Hematopoietic multipotent progenitor cell treated with erythropoietin and hydrocortisone succinate and interleukin-3 and kit ligand, for 17 days (in vitro differentiated cells): ENCODE measurements around the gene TMEM139.

ENCODE experiments used
- DNase-seq: peaks from one replicate; pipeline ENCODE4 v3.0.0-alpha.2; 2015; ENCODE audit warnings: low spot score

TMEM139 gene

DNA sequence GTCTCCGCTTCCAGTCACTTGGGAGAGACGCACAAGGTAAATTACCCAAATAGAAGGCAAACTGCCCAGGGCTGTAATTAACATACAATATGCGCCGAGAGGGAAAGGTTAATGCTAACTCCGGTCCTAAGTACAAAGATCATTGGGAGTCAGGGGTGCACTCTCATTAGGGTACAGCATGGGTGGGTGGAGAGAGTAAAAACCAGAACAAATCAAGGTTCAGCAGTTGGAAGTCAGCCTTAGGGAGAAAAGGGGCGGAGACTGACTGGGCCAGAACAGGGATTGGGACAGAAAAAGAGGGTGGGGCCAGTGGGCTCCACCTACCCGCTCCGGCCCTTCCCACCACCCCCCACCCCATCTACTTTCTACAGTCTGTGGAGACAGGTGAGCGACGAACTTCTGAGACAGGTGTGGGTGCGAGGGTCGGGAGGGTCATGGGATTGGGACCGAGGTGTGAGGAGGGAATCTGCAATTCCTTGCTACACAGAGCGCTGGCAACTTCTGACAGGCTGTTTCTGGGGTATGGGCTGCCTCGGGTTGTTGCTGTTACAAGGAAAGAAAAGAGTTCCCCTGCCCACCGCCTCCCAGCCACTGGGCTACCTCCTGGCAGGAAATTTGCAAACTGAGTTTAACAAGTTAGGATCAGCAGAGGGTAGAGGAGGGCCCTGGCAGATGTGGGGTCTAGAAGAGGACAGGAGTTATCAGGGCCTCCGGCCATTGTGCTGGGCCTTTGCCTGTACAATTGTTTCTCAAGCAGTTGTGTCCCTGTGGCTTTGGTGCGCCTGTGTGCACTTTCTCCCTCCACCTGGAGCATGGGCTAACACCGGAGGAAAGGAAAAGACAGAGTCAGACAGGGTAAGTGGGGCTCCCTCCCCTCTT lies at the start of gene TMEM139:
TSS of gene TMEM139 (plus strand) at position 368 of the 879 bp plus-strand sequence. CDS start 1,000 bp downstream, outside the sequence.
- DNase-seq: no peak

GRCh38 chr7:143235561-143235960 lies 49.2 kb upstream of the TMEM139 start:
- no peak for DNase-seq

DNA sequence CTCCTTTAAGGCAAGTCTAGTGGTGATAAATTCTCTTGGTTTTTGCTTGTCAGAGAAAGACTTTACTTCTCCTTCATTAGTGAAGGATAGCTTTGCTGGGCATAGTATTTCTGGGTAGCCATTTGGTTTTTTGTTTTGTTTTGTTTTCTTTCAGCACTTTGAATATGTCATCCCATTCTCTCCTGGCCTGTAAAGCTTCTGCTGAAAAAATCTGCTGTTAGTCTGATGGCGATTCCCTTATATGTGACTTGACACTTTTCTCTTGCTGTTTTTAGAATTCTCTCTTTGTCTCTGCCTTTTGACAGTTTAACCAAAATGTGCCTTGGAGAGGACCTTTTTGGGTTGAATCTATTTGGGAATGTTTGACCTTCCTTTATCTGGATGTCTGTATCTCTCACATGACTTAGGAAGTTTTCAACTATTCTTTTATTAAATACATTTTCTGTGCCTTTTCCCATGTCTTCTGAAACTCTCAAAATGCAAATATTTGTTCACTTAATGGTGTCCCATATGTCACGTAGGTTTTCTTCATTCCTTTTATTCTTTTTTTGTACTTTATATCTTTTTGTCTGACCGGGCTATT lies 48.3 kb upstream of the TMEM139 start:
- DNase-seq: no peak

DNA sequence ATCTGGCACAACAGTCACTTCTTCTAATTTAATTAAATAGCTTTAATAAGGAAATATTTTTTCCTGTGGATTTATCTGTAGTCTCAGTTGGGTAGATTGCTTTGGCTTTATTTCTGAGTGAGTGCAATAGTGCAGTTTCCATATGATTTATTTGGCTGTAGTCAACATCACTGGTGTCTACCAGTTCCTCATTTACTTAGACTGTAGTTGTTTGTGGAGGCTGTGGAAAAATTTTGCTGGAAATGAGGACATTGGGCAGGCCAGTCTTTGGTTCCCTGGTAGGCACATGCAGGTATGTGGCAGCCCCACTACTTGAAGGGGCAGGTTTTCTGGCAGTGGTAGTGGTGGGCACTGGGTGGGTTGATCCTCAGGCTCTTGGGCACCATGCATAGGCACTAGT lies 47.4 kb upstream of the TMEM139 start:
- no peak for DNase-seq

DNA sequence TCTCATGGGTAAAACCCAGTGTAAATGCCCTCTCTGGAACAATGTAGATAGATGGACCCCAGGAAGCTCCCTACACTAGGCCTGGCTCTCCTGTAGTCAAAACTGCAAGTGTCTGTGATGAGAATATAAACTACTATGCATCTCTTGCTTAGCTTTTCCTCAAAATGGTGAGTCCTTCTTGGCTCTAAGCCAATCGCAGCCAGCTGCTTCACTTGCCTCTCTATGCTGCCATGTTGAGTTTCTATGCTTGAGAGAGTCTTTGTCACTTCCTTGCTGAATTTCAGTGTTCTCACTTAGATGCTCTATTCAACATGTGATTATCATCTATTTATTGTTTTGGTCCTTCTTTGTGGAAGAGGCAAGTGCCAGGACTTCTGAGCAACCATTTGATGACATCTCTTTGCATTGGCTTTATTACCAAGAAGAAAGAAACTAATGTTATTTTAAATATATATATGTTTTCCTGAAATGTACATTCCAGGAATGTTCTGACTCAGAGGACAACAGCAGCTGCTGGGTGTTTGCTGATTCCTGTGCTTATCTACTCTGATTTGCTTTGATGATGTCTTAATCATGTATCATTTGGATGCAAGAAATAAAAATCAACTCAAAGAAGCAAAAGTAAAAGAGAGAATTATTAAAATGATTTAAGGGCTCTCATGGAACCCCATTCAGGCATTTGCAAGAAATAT lies 46.3 kb upstream of the TMEM139 start:
- DNase-seq: no peak

GRCh38 chr7:143239813-143240212 lies 44.9 kb upstream of the TMEM139 start:
- no peak for DNase-seq

- DNase-seq: peak; percentile 70
Measured at GRCh38 chr7:143240291-143241168, 44.2 kb upstream of the TMEM139 start.

DNA sequence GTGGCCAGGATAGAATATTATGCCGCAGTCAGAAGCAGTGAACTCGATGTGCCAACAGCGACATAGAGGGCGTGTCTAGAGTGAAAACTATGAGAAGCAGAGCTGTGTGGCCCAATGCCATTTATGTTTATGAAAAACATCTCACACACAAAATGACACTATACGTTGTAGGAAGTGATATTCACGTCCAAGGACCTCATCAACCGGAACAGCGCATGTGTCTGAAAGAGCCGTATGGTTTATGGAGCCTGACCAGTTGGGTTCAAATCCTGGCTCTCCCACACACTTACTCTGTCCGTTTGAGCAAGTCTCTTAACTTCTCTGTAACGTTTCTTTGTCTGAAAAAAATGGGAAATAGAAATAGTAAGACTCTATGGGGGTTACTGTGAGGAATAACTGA lies 42.5 kb upstream of the TMEM139 start:
- DNase-seq: no peak

DNA sequence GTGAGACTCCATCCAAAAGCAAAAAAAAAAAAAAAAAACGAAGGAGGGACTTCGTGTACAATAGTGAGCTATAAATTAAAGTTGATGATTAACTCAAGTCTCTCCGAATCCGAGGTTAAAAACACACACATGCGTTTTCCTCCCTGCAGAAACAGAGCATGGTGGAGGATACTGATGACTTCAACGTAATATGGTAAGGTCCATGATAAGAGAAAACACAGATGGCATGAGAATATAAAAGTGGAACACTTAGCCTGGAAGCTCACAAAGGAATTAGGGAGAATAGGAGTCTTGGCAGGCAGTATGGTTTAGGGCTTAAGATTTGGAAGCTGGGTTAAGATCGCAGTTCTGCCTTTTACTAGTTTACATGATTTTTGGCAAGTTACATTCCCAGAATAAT lies 41.6 kb upstream of the TMEM139 start:
- DNase-seq: no peak

DNA sequence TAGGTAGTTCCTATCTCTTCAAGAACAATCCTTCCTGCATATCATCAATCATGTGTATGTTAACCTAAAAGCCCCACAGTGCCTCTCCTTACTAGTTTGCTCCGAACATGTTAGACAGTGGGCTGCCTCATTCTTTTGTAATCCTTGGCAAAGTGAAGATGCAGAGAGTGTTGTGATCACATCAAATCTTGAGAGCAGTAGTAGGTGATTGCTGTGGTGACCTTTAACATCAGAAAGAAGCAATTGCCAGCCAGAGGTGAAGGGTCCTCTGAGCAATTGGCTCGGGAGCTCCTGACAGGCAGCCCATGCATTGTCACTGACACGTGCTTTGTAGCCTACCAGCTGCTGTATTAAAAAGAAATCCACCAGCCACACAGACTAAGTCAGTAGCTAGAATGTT lies 41.1 kb upstream of the TMEM139 start:
- DNase-seq: no peak

DNA sequence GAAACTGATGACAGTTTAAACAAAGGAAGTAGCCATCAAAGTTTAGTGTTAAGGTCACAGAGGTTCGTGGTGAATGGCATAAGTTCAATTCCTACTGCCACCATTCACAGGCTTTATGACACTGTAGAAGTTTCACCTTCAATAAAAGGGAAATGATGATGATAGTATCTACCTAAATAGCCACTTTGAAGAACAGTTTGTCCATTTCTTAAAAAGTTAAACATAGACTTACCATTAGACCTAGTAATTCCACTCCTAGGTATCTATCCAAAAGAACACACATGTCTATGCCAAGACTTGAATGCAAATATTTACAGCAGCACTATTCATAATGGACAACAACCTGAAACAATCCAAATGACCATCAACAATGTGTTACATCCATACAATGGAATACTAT lies 40.4 kb upstream of the TMEM139 start:
- DNase-seq: no peak

- DNase-seq: no peak
Measured at GRCh38 chr7:143245123-143245522, 39.6 kb upstream of the TMEM139 start.

DNA sequence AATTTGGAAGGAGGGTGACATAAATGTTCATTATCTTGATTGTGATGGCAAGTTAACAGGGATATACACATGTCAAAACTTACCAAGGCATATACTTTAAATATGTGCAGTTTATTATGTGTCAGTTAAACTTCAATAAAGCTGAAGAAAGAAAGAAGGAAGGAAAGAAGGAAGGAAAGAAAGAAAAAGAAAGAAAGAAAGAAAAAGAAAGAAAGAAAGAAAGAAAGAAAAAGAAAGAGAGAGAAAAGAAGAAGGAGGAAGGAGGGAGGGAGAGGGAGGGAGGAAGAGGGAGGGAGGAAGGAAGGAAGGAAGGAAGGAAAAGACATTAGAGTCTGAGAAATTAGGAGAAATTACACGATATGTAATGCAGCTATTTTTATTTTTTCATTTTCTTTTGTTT lies 37.4 kb upstream of the TMEM139 start:
- no peak for DNase-seq

DNA sequence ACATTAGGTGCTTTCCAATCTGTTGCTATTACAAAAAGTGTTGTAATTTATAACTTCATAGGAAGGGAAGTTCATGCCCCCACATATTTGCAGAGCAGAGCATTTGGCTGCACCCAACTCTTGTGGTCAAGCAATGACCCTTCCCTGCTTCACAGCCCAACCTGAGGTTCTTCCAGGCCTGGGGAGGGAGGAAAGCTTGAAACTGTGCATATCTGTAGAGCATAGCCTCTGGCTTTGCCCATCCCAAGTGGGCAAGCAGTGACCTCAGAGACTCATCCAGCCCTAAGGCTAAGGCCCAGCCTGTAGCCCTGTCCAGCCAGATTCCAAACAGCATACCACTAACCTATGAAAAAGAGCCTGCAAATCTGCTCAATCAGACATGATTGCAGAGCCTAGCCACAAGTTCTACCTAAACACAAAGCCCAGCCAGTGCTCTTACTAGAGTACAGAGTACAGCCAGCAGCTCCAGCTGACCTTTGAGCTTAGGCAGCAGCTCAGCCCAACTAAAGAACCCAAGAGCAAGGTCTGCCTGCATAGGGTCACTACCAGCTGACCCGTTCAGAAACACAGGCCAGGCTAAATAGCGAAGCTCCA lies 35.9 kb upstream of the TMEM139 start:
- DNase-seq: no peak

GRCh38 chr7:143250199-143250598 lies 34.6 kb upstream of the TMEM139 start:
- no peak for DNase-seq

DNA sequence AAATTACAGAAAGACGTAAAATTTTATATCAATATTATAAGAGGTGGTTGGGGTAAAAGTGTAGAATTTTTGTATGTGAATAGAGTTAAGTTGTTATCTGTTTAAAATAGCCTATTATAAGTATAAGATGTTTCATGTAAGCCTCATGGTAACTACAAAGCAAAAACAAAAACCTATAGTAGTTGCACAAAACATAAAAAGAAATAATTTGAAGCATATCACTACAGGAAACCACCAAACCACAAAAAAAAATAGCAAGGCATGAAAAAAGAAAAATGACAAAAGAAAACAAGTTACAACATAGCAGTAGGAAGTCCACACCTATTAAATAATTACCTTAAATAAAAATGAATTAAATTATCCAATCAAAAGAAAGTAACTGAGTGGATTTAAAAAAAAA lies 33.9 kb upstream of the TMEM139 start:
- no peak for DNase-seq

- no peak for DNase-seq
Measured at GRCh38 chr7:143252006-143252405, 32.8 kb upstream of the TMEM139 start.

GRCh38 chr7:143255564-143255963 lies 29.2 kb upstream of the TMEM139 start:
- no peak for DNase-seq

DNA sequence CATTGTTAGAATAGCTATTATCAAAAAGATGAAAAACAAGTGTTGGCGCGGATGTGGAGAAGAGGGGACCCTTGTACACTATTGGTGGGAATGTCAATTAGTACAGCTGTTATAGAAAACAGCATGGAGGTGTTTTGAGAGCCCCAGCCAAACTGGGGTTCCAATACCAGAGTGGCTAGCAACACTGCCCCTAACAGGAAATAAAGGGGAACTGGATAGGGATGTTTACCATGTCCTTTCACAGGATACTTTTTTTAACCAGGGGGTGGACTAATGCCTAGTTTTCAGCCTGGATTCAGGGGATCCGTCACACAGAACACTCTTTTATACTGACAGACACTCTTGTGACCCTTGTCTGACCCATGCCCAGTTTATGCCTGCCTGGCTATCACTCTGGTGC lies 28.4 kb upstream of the TMEM139 start:
- DNase-seq: peak; percentile 44

DNA sequence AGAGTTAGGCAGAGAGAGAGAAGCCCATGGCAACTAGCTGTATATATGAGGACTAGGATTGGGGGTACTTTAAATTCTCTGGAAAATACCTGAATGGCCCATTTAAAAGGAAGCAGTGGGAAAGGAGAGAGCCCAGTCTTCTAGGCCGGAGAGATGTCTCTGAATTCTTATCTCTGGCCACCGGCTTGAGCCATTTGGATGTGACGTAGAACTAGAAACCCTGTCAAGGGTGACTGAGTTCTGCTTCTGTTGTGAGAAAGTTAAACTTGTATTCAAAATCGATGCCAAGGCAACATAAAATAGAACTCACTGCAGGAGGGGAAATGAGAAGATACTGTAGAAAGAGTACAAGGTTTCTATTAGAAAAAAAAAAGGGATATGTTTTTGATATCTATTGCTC lies 27.8 kb upstream of the TMEM139 start:
- peak; percentile 68 for DNase-seq

GRCh38 chr7:143257501-143257900 lies 27.3 kb upstream of the TMEM139 start:
- peak; percentile 14 for DNase-seq

GRCh38 chr7:143258831-143259230 lies 25.9 kb upstream of the TMEM139 start:
- peak; percentile 62 for DNase-seq
